Neural progenitor cell (in vitro differentiated cells): ENCODE measurements around the gene DNER.

Source experiments
- CTCF ChIP-seq: fragments of 200-600 bp; sonication (generic); IDR thresholded peaks from 2 replicates; pipeline ENCODE4 v1.5.1; 2017; ENCODE audit warnings: antibody characterized with exemption, mild to moderate bottlenecking
- EZH2 ChIP-seq: fragments of 200-600 bp; sonication (generic); IDR thresholded peaks from 2 replicates; pipeline ENCODE4 v1.6.1; 2017; ENCODE audit warnings: antibody characterized with exemption, mild to moderate bottlenecking, moderate library complexity

GRCh38 chr2:229417916-229418315, 296.4 kb downstream of the DNER start:
- TF ChIP-seq CTCF (no peak), EZH2 (no peak)
